GM19240 (cell line): ENCODE measurements around the gene PIN4.
A peak's percentile ranks its signal among the peaks of the same experiment; 100 is the strongest.
"Not testable (repeated sequence)": the region's sequence is repeated elsewhere in the genome, so short reads cannot be mapped to it uniquely, and the experiment has no call there.

Experiments
- DNase-seq: peaks from one replicate; pipeline ENCODE4 v3.0.0; 2011; ENCODE audit warnings: low spot score; ENCODE audit not compliant: insufficient read length

Gene PIN4

DNA sequence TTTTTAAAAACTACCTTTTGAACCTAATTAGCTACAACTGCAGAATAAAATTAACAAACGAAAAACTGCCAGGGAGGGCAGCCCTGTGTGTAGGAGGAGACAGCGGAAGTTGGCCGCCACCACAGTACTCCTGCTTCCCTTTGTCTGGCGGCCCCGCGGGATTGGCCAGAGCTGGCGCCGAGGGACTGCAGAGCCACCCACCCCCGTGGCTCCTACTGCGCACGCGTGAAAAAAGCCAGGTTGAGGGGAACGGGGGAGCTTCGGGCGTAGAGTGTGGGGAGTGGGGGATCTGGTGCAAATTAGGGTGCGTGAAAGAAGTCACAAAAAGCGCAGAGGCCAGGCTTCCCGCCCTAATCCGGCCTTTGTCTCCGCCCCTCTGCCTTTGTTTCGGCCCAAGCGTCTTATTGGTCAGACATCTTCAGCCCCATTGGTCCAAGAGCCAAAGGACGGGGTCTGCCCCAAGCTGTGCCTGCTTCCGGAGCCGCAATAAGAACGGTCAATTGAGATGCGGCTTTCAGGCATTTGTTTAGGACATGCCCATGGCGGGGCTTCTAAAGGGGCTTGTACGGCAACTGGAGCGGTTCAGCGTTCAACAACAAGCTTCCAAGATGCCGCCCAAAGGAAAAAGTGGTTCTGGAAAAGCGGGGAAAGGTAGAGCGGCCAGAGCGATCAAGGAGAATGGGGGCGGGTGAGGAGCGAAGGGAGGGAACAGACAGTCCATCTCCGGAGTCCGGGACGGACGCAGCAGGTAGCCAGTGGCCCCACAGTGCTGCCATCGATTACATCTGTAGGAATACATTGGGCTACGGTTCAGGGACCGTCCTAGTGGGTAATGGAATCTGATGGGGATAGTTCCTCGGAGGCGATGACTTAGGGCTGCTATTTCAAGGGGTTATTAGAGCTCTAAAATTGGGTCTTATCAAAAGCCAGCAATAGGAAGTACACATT is at the start of gene PIN4:
PIN4 (plus strand) TSS at position 580 of the 948 bp plus-strand sequence; CDS start at position 609, 29 bp downstream.
- DNase-seq = peak; percentile 79

DNA sequence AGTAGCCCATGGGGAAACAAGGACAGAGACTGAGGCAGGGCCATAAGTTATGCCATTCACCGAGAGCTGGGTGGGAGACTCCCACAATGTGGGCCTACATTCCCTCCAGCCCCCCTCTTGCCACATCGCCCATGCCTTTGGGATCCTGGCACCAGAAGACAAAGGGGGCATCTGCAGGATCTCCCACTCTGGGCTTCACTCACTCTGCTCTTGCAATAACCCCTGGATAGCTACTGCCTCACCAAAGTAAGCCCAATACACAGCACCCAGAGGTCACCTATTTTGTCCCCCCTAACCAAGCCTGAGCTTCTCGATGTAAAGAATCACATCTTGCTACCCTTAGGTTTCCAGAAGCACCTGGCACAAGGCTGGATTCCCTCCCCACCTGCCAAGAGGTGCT is 49.1 kb upstream of the PIN4 start:
- DNase-seq = no peak

DNA sequence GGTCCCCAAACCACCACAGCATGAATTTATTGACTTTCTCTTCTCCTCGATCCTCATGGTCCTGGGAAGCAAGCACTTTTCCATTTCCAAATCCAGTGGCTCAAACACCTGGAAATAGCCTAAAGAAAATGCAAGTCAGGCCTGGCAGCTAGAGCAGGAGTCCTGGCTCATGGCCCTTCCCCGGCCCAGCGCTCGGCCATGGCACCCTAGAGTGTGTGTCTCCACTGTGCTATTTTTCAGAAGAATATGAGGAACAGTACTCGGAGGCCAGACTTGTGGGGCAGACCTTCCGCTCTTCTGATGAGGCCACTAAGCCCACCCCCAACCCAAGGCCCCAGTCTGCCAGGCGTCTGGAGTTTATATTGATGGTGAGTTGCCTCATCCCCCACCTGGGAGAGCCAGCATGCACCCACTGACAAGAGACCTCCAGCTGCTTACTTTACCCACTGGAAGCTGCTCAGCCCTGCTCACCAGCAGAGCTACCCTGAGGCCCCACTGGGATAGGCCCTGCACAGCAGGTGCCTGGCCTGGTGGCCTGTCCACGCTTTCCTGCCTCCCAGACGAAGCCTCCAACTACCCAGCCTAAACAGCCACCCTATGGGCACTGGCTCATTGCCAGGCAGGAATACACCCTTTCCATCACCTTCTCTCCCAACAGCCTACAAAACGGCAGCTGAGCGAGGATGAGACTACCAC is 47.6 kb upstream of the PIN4 start:
- no peak for DNase-seq

DNA sequence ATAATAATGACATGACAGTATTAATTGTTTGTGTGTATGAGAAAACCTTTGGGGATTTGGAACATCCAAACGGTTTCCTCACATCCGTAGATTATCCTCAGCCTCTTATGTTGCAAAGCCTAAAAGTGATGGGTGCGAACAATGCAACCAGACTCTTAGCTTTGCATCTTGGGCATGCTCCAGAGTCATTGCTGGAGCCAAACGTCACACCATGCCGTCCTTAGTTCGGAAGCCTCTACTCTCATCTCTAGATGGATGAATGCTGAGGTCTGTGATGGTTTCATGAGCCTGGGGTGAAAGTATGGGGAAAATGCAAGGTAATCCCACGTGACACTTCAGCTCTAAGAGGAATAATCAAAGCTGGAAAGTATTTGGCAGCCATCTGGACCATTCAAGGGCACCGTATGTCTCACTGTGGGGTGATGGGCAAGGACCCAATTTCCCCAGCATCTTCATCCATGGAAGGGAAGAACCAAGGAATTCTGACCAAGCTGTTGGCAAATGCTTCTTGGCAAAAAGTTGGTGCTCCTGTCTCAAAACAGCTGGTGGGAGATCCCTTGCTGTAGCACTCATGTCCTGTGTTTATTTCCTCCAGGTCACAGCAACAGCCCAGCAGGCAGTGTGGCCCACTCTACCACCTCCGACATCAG is 43.6 kb upstream of the PIN4 start:
- DNase-seq = no peak

DNA sequence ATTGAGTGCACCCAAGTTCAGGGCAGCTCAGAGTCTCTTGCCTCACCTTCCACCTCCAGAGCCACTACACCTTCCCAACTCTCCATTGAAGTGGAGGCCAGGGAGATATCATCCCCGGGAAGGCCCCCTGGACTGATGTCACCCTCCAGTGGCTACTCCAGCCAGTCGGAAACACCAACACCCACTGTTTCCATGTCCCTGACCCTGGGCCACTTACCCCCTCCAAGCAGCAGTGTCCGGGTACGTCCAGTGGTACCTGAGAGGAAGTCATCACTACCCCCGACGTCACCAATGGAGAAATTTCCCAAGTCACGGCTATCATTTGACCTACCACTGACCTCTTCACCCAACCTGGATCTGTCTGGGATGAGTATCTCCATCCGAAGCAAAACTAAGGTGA is 42.0 kb upstream of the PIN4 start:
- no peak for DNase-seq

DNA sequence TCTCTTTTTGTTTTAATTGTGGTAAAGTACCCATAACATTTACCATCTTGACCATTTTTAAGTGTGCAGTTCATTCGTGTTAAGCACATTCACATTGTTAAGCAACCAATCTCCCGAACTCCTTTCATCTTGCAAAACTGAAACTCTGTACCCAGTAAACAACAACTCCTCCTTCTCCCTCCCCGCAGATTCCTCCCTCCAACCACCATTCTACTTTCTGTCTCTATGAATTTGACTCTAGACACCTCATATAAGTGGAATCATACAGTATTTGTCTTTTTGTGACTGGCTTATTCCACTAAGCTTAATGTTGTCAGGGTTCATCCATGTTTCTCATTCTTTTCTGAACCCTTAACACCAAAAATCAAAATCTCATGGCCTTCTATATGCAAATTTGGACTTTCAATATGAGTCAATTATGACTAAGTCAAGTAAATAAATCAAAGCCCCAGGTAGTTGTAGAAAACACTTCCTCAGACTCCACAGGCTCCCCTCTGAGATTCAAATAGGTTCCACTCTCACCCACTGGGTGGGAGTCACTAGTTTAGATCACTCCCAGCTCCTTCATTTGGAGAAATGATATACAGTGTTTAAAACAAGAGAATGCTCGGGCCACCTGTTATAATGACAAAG is 40.1 kb upstream of the PIN4 start:
- no peak for DNase-seq

DNA sequence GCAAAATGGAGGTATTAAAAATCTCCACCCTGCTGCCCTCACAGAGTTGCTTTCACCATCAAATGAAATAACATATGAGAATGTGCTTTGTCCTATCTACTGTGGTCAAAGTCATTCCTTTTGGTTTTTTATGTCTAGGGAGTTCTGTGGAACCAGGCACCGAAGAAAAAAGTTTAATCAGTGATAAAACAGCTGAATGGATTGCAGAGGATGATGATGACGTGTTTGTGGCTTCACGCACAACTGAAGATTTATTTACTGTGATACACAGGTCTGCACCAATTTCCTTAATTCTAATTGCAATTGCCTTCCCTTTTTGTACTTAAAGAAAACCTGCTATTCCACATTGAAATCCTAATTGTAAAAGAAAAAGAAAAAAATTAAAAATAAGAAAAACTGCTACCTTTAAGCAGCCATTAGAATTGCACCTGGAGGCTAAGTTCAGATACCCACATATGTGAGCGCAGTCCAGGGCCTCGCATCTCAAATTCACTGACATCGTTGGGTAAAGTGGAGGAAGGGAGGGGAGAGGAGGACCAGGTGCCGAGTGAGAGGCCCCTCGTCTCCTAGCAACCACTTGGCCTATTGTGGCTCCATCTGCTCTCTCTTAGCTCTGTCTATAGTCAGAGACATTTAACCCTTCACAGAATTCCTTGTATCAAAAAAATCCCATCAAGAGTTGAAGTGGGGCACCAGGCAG is 39.3 kb upstream of the PIN4 start:
- DNase-seq = no peak

DNA sequence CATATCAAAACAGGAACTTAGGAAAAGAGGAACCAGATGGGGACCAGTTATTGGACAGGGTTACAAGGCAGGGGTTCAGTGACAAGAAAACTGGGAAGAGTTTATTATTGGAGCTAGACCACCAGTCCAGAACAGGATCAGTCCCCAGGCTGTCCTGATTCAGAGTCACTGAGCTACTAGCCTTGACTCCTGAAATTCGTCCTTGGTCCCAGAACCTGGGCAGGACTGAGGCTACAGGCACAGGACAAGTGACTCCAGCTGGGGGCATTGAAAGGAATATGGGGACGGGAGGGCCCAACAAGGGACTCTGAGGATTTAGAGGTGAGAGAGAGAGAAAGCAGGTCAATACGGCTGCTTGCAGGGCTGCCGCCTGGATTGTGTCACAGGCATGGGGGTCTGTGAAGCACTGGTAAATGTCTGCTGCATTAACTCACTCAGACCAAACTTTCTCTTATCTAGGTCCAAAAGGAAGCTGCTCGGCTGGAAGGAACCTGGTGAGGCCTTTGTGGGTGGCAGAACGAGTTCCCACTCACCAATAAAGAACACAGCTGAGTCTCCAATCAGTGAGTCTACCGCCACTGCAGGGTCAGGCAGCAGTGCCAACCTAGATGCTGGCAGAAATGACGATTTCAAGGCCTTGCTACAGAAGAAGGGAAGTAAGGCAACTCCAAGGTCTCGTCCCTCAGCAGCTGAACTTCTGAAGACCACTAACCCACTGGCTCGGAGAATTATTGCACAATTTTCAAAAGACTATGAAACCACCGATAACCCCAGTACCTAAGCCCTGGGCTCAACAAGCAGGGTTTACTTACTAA is 38.6 kb upstream of the PIN4 start:
- DNase-seq = no peak

DNA sequence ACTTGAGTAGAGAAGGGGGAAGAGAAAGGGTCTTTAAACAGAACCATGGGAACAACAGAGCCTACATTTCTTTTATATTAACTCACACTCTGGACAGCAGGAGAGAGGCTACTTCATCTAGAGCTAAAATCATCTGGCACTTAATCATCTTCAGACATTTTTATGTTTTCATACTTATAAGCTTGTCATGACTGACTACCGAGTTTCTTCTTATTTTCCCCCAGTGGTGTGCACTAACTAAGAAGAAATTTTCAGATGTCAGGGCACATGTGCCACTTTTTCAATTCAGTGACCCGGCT is 38.0 kb upstream of the PIN4 start:
- DNase-seq = no peak

DNA sequence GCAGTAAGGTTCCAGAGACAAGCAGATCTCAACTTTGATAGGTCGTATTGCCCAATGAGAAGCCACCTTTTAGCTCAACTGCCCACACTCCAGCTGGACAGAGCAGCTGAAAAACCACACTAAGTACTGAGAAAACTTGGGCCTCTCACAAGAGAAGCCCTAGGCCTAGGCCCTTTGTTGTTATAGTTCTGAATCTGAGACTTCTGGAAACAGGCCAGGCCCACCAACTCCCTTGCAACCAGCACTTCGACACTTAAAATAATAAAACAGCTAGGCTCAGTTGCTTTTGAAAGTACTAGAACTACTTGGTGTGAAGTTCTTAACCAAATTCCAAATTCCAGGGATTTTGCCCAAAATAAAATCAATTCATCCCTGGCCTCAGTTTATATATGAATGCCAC is 36.4 kb upstream of the PIN4 start:
- no peak for DNase-seq

DNA sequence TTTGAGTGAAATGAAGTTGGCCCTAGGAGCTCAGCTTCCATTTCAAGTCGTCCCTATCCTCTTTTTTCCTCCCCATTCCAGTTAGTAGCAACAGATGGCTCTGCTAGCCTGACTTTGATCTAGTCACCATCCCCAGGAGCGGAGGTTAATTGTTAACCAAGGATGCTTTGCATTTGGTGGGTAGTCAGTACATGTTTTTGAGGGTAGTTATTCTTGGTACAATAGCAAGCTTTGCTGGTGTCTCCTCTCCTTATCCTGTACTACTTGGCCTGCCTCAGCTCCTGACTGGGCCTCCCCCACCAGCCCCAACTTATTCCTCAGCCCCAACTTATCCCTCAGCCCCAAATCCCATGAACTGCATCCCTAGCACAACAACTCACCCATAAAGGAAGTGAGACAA is 35.0 kb upstream of the PIN4 start:
- no peak for DNase-seq

DNA sequence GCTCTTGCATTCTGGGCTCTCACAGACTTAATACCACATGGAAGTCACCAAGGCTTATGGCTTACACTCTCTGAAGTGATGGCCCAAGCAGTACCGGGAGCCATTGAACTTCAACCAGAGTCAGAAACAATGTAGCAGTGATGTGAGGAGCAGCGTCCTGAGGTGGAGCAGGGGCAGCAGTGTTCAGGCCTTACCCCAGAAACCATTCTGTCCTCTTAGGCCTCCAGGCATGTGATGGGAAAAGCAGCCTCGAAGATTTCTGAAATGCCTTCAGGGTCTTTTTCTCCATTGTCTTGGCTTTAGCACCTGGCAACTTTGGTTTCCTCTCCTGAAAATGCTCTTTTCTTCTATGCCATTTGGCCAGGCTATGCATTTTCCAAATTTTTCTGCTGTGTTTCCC is 22.8 kb upstream of the PIN4 start:
- DNase-seq = no peak

DNA sequence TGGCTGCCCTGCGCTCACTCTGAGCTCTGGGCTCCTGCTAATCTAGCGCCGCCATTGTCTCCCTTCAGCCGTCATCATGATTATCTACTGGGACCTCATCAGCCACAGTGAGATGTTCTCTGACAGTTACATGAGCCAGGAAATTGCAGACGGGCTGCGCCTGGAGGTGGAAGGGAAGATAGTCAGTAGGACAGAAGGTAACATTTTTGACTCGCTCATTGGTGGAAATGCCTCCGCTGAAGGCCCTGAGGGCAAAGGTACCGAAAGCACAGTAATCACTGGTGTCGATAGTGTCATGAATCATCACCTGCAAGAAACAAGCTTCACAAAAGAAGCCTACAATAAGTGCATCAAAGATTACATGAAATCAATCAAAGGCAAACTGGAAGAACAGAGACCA is 21.8 kb upstream of the PIN4 start:
- no peak for DNase-seq

DNA sequence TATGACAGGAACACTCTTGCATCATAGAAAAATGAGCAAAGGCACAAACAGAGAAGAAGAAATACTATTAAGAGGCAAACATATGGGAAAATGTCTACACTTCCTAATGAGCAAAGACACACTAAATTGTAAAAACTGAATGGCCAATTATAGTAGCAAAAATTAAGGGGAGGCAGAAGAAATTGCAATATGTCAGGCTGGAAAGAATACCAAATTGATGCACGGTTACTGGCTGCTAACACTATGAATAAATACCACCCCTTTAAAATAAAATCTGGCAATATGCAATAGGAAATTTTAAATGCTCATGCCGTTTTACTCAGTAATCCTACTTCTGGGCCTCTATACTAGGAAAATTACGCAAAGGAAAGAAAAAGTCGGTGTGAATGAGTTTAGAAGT is 16.0 kb upstream of the PIN4 start:
- no peak for DNase-seq

DNA sequence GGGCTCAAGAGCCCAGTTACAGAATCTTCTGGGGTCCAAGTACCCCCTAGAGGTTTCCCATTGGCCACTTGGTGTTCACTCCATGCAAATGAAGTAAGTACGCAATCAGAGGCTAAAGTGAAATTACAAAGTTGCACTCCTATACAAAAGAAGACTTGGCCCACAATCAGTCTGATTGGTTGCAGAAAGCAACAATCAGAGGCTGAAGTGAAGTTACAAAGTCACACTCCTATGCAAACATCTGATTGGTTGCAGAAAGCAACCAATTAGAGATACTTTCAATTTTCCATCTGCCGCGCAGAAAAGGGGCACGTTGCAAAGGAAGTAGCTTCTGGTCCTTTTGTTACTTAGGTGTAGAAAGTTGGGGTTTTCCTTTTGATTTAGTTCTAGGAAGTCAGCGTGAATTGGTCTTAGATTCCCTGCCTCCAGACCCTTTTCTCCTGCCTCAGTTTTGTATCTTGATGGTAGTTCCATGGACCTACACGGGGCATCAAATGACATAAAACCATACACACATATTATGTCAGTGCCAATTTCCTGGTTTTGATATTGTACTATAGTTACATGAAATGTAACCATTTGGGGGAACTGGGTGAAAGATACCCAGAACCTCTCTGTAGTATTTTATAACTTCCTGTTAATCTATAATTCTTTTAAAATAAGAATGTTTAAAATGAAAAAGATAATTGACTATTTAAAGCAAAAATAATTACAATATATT is 12.4 kb upstream of the PIN4 start:
- DNase-seq = no peak

DNA sequence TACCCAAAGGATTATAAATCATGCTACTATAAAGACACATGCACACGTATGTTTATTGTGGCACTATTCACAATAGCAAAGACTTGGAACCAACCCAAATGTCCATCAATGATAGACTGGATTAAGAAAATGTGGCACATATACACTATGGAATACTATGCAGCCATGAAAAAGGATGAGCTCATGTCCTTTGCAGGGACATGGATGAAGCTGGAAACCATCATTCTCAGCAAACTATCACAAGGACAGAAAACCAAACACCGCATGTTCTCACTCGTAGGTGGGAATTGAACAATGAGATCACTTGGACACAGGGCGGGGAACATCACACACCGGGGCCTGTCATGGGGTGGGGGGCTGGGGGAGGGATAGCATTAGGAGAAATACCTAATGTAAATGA is 5.3 kb upstream of the PIN4 start:
- DNase-seq = not testable (repeated sequence)

DNA sequence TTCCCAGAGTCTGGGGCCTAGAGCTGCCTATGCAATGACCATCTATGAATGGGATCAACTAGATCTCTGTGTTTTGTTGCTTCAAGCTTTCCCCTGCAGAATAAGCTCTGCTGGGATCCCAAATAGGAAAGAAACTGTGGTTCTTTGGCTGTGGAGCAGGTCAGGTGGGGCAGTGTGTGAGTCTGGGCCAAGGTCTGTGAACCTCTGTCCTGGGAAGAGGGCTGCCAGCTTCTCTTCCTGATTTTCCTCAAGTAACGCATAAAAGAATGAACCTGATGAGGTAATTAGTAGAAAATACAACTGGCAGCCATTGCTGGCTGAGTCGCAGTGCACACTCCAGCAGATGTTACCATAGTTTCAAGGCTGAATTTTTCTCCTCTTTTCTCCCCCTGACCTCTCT is 4.6 kb upstream of the PIN4 start:
- no peak for DNase-seq

DNA sequence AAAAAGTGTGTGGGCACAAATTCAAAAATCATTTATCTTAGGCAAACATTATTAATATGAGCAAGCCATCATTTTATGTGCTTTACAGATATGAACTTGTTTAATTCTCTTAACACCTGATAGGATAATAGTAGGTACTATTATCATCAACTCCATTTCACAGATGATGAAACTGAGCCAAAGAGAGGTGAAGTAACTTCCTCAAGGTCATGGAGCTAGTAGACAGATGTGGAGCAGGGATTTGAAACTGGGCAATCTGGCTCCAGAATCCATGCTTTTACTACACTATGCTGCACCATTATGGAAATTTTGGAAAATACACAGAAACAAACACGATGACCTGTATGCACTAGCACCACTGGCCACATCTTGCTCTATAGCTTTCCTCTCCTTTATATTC is 1.0 kb upstream of the PIN4 start:
- no peak for DNase-seq

DNA sequence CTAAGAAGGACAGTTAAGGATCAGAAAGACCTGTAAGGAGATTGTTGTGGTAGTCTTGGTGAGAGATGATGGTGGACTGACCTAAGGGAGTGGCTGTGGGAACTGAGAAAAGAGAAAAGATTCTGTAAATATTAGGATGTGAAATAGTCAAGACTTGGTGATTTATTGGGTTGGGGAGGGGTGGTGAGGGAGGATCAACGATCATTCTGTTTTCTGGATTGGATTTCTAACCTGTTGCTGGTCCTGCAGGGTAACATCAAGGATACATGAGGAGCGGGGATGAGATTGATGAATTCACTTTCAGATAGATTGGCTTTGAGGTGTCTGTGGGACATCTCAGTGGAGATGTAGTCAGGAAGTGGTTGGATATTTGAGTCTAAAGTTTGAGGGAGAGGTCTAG is 1.4 kb downstream of the PIN4 start:
- no peak for DNase-seq
